Measurements from ENCODE around the gene ZBTB18.
"Not testable (repeated sequence)": the region's sequence is repeated elsewhere in the genome, so short reads cannot be mapped to it uniquely, and the experiment has no call there.

Gene ZBTB18
- 22.0 to 106 reads per million in 2 experiments for total RNA-seq

DNA sequence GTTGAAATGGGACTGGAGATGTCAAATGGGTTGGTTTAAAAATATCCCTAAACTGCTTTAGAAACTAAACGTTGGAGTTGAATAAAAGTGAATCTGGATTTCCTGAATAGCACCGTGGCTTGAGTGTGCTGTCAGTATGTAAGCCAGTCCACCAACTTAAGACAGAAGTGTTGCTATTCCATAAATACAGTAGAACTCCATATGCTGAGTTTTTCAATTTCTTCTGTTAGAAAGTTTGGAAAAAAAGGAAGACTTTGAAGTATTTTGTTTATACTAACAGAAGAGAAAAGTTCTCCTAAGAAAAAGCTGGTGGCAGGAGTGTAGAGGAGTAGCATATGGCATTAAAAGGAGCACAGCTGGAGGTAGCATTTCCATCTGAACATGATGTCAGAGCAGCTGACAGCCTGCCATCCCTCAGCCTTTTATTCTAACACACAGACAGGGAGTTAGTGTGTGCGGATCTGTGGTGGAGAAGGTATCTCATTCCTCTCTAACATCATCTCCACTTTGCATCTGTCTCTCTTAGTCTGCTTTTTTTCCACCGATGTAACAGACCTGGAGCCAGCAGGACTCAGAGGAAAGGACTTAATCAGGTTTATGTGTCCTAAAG lies at the start of gene ZBTB18:
ZBTB18 (plus strand) TSS at position 449 of the 610 bp plus-strand sequence; CDS start at position 598, 149 bp downstream.
- DNase-seq (ENCODE audit: low read depth), result no peak

DNA sequence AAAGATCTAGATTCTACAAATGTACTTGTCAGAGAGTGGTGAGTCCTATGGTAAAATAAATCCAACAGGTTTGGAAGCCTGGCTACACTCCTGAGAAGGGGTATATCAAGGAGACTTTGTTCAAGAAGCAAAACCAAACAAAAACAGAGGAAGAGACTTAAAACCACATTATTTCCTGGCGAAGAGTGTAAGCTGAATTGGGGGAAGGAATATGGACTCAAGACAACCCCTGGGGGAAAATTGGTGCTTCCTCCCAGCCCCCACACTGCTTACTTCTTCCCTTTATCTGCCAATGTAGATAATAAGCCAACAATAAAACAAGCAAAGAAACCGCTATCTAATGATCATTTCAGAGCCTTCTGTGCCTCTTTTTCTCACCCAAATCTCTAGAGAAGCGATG lies 48.4 kb upstream of the ZBTB18 start:
- no peak for DNase-seq (ENCODE audit: low read depth)

DNA sequence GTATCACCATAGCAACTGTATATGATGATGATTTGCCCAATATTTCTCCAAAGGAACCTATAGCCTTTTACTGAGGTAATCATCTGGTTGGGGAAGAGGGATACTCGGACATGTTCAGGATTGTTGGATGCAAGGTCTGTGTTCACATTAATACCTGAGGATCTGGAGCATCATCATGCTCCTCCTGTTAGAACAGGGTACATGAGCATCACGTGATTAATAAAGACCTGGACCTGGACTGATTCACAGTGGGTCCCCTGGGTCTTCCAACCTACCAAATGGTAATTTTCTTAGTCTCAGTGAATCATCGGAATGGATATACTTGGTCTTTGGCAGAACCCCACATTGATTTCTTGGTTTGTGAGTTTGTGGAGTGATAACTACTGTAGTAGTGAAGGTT lies 45.6 kb upstream of the ZBTB18 start:
- DNase-seq (ENCODE audit: low read depth), result no peak

DNA sequence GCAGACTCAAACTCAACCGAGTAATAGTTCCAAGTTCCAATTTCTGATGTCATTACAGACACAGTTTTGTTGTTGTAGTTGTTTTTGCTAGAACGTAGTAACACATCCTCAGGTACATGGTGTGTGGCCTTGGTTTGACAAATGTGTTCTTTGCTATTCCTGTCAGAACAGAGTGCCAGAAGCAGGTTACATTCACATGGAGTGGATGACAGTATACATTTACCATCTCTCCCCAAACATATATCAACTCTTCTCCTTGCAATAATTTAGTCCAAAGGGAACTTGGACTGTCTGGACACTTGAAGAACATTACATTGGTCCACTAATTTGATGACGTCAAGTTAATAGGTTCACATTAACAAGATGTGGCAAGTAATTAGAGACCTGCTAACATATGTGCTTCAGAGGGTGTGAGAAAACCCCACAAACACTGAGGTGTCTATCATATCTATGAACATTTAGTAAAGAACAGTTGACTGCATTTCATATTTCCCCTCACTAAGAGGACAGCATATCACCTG lies 44.6 kb upstream of the ZBTB18 start:
- DNase-seq (ENCODE audit: low read depth), result no peak

DNA sequence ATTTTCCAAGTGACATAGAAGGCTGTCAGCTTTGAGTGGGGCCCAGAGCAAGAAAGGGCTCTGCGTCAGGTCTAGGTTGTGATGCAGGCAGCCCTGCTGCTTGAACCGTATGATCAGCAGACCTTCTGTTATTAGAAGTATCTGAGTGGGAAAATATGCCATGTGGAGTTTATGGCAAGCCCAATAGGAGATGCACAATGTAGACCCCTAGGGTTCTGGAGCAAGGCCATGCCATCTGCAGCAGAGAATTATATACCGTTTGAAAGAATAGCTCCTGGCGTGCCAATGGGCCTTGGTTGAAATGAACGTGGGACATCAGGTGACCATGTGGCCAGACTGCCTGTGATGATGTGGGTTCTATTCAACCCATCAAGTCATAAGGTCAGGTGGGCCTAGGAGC lies 44.1 kb upstream of the ZBTB18 start:
- no peak for DNase-seq (ENCODE audit: low read depth)

DNA sequence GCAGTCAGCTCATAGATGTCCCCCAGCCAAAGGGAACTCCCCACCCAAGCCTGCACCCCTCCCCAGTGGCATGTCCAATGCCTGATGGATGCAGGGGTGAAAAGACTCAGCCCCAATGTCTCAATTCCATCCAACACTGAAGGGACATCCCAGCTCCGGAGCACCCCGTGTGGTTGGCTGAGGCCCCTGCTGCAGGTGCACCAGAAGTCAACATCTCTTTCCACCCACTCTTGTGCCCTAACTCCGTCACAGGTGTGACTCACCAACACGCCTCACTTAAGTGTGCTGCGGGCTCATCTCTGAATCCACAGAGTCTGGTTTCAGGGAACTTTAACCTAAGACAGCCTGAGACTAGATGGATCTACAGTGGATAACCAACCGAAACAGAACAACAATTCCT lies 40.9 kb upstream of the ZBTB18 start:
- peak; percentile 1 for DNase-seq (ENCODE audit: low read depth)

GRCh38 chr1:244010703-244011123 lies 40.4 kb upstream of the ZBTB18 start:
- no peak for DNase-seq (ENCODE audit: low read depth)

DNA sequence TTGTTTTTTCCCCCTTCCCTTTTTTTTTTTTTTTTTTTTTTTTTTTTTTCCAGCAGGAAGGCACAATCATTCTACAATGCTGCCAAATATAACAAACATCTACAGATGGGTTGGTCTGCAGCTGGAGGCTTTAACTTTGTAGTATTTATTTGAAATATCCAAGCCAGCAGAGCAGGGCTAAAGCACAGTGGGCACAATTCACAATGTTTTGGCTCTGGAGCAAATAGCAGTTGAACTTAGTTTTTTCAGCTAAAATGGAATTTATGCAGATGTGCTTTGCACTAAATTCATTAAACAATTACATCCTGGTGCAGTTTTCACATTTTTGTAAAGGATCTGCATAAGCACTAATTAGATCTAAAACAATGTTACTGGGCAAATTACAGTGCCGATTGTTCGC lies 39.8 kb upstream of the ZBTB18 start:
- no peak for DNase-seq (ENCODE audit: low read depth)

- no peak for DNase-seq (ENCODE audit: low read depth)
These were observed 39.3 kb upstream of the ZBTB18 start for GRCh38 chr1:244011786-244012185.

- DNase-seq (ENCODE audit: low read depth), result no peak
These were observed 38.9 kb upstream of the ZBTB18 start for GRCh38 chr1:244012202-244012601.

DNA sequence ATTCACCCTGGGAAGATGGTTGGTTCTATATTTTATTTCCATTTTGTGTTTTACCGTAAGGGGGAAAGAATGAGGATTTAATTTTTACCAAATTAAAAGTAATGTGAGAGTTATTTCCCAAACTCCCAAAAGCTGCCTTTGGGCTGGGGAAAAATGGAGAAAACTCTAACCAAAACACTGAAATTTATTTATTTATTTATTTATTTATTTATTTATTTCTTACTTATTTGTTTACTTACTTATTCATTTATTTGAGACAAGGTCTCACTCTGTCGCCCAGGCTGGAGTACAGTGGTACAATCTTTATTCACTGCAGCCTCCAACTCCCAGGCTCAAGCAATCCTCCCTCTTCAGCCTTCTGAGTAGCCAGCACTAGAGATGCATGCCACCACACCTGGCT lies 38.0 kb upstream of the ZBTB18 start:
- no peak for DNase-seq (ENCODE audit: low read depth)

DNA sequence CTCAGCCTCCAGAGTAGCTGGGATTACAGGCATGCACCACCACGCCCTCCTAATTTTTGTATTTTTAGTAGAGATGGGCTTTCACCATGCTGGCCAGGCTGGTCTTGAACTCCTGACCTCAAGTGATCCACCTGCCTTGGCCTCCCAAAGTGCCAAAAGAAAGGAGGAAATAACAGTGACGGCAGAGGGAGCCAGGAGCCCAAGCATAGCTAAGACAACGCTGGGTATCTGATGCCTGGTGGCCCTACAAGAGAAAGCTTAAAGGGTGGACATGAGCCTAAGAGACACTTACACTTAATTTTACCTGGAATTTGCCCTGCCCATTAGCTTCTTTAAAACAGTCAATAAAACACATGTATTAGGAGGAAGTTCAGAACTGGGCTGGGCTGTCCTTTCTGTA lies 36.2 kb upstream of the ZBTB18 start:
- DNase-seq (ENCODE audit: low read depth), result not testable (repeated sequence)

- no peak for DNase-seq (ENCODE audit: low read depth)
These were observed 31.0 kb upstream of the ZBTB18 start for GRCh38 chr1:244019982-244020485.

GRCh38 chr1:244021427-244021826 lies 29.7 kb upstream of the ZBTB18 start:
- DNase-seq (ENCODE audit: low read depth), result no peak

- DNase-seq (ENCODE audit: low read depth), result no peak
These were observed 28.8 kb upstream of the ZBTB18 start for GRCh38 chr1:244022311-244022710.

- no peak for DNase-seq (ENCODE audit: low read depth)
These were observed 28.1 kb upstream of the ZBTB18 start for GRCh38 chr1:244022864-244023440.

GRCh38 chr1:244027491-244028145 lies 23.5 kb upstream of the ZBTB18 start:
- DNase-seq (ENCODE audit: low read depth), result no peak

- DNase-seq (ENCODE audit: low read depth), result no peak
These were observed 22.4 kb upstream of the ZBTB18 start for GRCh38 chr1:244028701-244029100.

DNA sequence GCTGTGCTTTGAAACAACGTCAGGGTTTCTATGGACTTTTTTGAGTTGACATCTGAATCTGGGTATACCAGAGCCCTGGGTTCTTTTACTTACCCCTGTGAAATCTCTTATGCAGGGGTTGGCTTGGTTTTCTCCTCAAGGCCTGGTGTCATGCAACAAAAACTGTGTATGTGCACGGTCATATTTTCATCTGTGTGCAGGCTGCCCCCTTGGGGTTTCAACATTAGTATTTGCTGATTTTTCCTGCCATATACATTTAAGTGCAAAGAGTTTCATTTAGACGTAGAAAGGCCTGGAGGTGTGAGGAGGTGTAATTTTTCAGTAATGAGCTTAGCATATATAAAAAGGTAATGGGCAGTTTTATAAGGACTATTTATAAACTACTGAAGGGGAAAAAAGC lies 22.0 kb upstream of the ZBTB18 start:
- DNase-seq (ENCODE audit: low read depth), result no peak

GRCh38 chr1:244030481-244031040 lies 20.5 kb upstream of the ZBTB18 start:
- DNase-seq (ENCODE audit: low read depth), result no peak

DNA sequence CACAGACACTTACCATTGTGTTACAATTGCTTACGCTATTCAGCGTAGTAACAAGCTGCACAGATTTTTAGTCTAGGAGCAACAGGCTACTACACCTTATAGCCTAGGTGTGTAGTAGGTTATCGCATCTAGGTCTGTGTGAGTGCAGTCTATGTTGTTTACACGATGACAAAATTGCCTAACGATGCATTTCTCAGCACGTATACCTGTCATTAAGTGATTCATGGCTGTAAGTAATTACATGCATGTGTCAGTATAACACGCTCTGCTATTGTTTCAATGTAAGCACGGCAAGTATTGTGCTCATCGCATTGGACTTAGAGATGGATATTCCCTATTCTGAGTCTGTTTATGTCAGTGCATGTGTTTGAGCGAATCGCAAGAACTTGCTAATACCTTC lies 15.7 kb upstream of the ZBTB18 start:
- DNase-seq (ENCODE audit: low read depth), result no peak

DNA sequence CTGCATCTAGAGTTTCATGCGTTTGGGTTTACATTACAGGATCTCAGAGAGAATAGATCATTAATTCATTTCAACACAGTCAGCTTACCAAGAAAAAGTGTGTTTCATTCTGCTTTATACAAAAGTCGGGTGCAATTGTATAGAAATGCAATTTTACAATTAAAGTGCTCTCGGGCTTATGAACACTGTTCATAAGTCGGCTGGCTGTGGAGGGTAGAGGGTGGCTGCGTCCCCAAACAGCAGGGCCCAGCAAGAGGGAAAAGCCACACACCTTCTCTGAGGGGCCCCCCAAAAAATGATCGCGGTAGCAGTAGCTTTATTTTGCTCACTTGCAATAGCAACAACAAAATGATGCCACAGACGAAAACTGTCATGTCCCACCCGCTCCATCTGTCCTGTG lies 13.8 kb upstream of the ZBTB18 start:
- DNase-seq (ENCODE audit: low read depth), result no peak
